GM19372 (cell line): ENCODE data around the gene ANKRD33B.
"Not testable (repeated sequence)": the region's sequence is repeated elsewhere in the genome, so short reads cannot be mapped to it uniquely, and the experiment has no call there.

ENCODE experiments used
- ATAC-seq: cut with Tn5 transposase; IDR thresholded peaks from one replicate; pipeline ENCODE4 v1.9.1; 2021; ENCODE audit warnings: mild to moderate bottlenecking, low read depth, moderate library complexity; ENCODE audit not compliant: unreplicated experiment

ANKRD33B gene

GRCh38 chr5:10632110-10632761, 68.4 kb downstream of the ANKRD33B start:
- peak; percentile 38 for ATAC-seq

GRCh38 chr5:10633271-10634049, 69.6 kb downstream of the ANKRD33B start:
- no peak for ATAC-seq

GRCh38 chr5:10634050-10634449, 70.2 kb downstream of the ANKRD33B start:
- no peak for ATAC-seq

- no peak for ATAC-seq
Measured at GRCh38 chr5:10634562-10634961, 70.7 kb downstream of the ANKRD33B start.

- peak; percentile 55 for ATAC-seq
Measured at GRCh38 chr5:10635257-10635866, 71.5 kb downstream of the ANKRD33B start.

GRCh38 chr5:10635867-10636350, 72.0 kb downstream of the ANKRD33B start:
- ATAC-seq, result no peak

- ATAC-seq, result no peak
Measured at GRCh38 chr5:10636363-10637142, 72.7 kb downstream of the ANKRD33B start.

- ATAC-seq, result no peak
Measured at GRCh38 chr5:10637944-10638343, 74.1 kb downstream of the ANKRD33B start.

GRCh38 chr5:10638723-10639122, 74.9 kb downstream of the ANKRD33B start:
- ATAC-seq, result not testable (repeated sequence)

- no peak for ATAC-seq
Measured at GRCh38 chr5:10639846-10640368, 76.0 kb downstream of the ANKRD33B start.

GRCh38 chr5:10642367-10642766, 78.5 kb downstream of the ANKRD33B start:
- ATAC-seq, result no peak

- ATAC-seq, result no peak
Measured at GRCh38 chr5:10644192-10644591, 80.3 kb downstream of the ANKRD33B start.

GRCh38 chr5:10645146-10645545, 81.3 kb downstream of the ANKRD33B start:
- ATAC-seq, result no peak

- no peak for ATAC-seq
Measured at GRCh38 chr5:10645671-10646070, 81.8 kb downstream of the ANKRD33B start.

- no peak for ATAC-seq
Measured at GRCh38 chr5:10647640-10648039, 83.8 kb downstream of the ANKRD33B start.

GRCh38 chr5:10648806-10649665, 85.2 kb downstream of the ANKRD33B start:
- ATAC-seq, result no peak

- no peak for ATAC-seq
Measured at GRCh38 chr5:10649666-10650380, 86.0 kb downstream of the ANKRD33B start.

- ATAC-seq, result no peak
Measured at GRCh38 chr5:10652151-10652550, 88.3 kb downstream of the ANKRD33B start.

- ATAC-seq, result no peak
Measured at GRCh38 chr5:10652606-10653005, 88.7 kb downstream of the ANKRD33B start.
